ENCODE measurements around the gene MAS1.

Gene MAS1

GRCh38 chr6:159894991-159895390, 4.2 kb downstream of the MAS1 start:
- H3K4me2 ChIP-seq (ENCODE audit: insufficient read depth, low read length) = no peak overlapping the region
- TF ChIP-seq CTCF (IDR thresholded peaks at IDR 0.05; ENCODE audit: borderline replicate concordance, extremely low read depth, low read length, poor library complexity, severe bottlenecking) (no peak), EZH2 (IDR thresholded peaks at IDR 0.05; ENCODE audit: borderline replicate concordance, low read depth, low read length, severe bottlenecking) (no peak)
- no peak overlapping the region for H3K9ac ChIP-seq (ENCODE audit: low read depth, low read length)
- DNase-seq (no peak), ATAC-seq (ENCODE audit: insufficient read depth, low read depth) (no peak)
- no peaks in the 10 kb centered on the region for H4K20me1 ChIP-seq (ENCODE audit: insufficient read depth, low read length)
- no peaks in the 10 kb centered on the region for H3K36me3 ChIP-seq (ENCODE audit: insufficient read depth, low read length)
- no peaks in the 10 kb centered on the region for H3K4me1 ChIP-seq (ENCODE audit: insufficient read depth, low read length)
- H3K79me2 ChIP-seq (ENCODE audit: insufficient read depth, low read length) = no peaks in the 10 kb centered on the region
- H3K27me3 ChIP-seq (ENCODE audit: insufficient read depth, low read length, poor library complexity) = peaks cover 12% of the 10 kb centered on the region
- no peak overlapping the region for H3K4me3 ChIP-seq (ENCODE audit: low read depth in 1 of 2, low read length in 2 of 2)
- H3K9me3 ChIP-seq (ENCODE audit: insufficient read depth, low read length, severe bottlenecking) = no peaks in the 10 kb centered on the region
- no peak overlapping the region for H3K27ac ChIP-seq (ENCODE audit: low read length)
- no peak overlapping the region for H2AFZ ChIP-seq (ENCODE audit: low read depth, low read length)

- Histone ChIP-seq H3K4me2 (ENCODE audit: insufficient read depth, low read length) (no peak overlapping the region), H3K9me3 (ENCODE audit: insufficient read depth, low read length, severe bottlenecking) (no peaks in the 10 kb centered on the region), H4K20me1 (ENCODE audit: insufficient read depth, low read length) (no peaks in the 10 kb centered on the region), H2AFZ (ENCODE audit: low read depth, low read length) (no peak overlapping the region), H3K36me3 (ENCODE audit: insufficient read depth, low read length) (no peaks in the 10 kb centered on the region), H3K79me2 (ENCODE audit: insufficient read depth, low read length) (no peaks in the 10 kb centered on the region), H3K27ac (ENCODE audit: low read length) (no peak overlapping the region), H3K27me3 (ENCODE audit: insufficient read depth, low read length, poor library complexity) (peaks cover 4% of the 10 kb centered on the region), H3K4me3 (ENCODE audit: low read depth in 1 of 2, low read length in 2 of 2) (no peak overlapping the region), H3K4me1 (ENCODE audit: insufficient read depth, low read length) (no peaks in the 10 kb centered on the region), H3K9ac (ENCODE audit: low read depth, low read length) (no peak overlapping the region)
- DNase-seq (no peak), ATAC-seq (ENCODE audit: insufficient read depth, low read depth) (0 out of 3 replicates have a peak, but pooled peaks have one; percentile 17)
- TF ChIP-seq CTCF (IDR thresholded peaks at IDR 0.05; ENCODE audit: borderline replicate concordance, extremely low read depth, low read length, poor library complexity, severe bottlenecking) = no peak
- no peak for TF ChIP-seq EZH2 (IDR thresholded peaks at IDR 0.05; ENCODE audit: borderline replicate concordance, low read depth, low read length, severe bottlenecking)
These were observed 6.8 kb downstream of the MAS1 start for GRCh38 chr6:159897603-159898002.

GRCh38 chr6:159898519-159898918, 7.7 kb downstream of the MAS1 start:
- ATAC-seq (ENCODE audit: insufficient read depth, low read depth) = no peak
- no peak for DNase-seq
- Histone ChIP-seq H3K9me3 (ENCODE audit: insufficient read depth, low read length, severe bottlenecking) (no peaks in the 10 kb centered on the region), H3K4me3 (ENCODE audit: low read depth in 1 of 2, low read length in 2 of 2) (no peak overlapping the region), H3K27me3 (ENCODE audit: insufficient read depth, low read length, poor library complexity) (peaks cover 3% of the 10 kb centered on the region), H4K20me1 (ENCODE audit: insufficient read depth, low read length) (no peaks in the 10 kb centered on the region), H3K4me1 (ENCODE audit: insufficient read depth, low read length) (no peaks in the 10 kb centered on the region), H3K27ac (ENCODE audit: low read length) (no peak overlapping the region), H3K36me3 (ENCODE audit: insufficient read depth, low read length) (no peaks in the 10 kb centered on the region), H2AFZ (ENCODE audit: low read depth, low read length) (no peak overlapping the region), H3K4me2 (ENCODE audit: insufficient read depth, low read length) (no peak overlapping the region), H3K79me2 (ENCODE audit: insufficient read depth, low read length) (no peaks in the 10 kb centered on the region), H3K9ac (ENCODE audit: low read depth, low read length) (no peak overlapping the region)
- no peak for TF ChIP-seq CTCF (IDR thresholded peaks at IDR 0.05; ENCODE audit: borderline replicate concordance, extremely low read depth, low read length, poor library complexity, severe bottlenecking)
- no peak for TF ChIP-seq EZH2 (IDR thresholded peaks at IDR 0.05; ENCODE audit: borderline replicate concordance, low read depth, low read length, severe bottlenecking)
